Islet precursor cell (in vitro differentiated cells): Measurements from ENCODE around the gene EDRF1.
"Not testable (repeated sequence)": the region's sequence is repeated elsewhere in the genome, so short reads cannot be mapped to it uniquely, and the experiment has no call there.

Source experiments
- DNase-seq: peaks from one replicate; pipeline ENCODE4 v3.0.0-alpha.2; 2018

Gene EDRF1, protein sequence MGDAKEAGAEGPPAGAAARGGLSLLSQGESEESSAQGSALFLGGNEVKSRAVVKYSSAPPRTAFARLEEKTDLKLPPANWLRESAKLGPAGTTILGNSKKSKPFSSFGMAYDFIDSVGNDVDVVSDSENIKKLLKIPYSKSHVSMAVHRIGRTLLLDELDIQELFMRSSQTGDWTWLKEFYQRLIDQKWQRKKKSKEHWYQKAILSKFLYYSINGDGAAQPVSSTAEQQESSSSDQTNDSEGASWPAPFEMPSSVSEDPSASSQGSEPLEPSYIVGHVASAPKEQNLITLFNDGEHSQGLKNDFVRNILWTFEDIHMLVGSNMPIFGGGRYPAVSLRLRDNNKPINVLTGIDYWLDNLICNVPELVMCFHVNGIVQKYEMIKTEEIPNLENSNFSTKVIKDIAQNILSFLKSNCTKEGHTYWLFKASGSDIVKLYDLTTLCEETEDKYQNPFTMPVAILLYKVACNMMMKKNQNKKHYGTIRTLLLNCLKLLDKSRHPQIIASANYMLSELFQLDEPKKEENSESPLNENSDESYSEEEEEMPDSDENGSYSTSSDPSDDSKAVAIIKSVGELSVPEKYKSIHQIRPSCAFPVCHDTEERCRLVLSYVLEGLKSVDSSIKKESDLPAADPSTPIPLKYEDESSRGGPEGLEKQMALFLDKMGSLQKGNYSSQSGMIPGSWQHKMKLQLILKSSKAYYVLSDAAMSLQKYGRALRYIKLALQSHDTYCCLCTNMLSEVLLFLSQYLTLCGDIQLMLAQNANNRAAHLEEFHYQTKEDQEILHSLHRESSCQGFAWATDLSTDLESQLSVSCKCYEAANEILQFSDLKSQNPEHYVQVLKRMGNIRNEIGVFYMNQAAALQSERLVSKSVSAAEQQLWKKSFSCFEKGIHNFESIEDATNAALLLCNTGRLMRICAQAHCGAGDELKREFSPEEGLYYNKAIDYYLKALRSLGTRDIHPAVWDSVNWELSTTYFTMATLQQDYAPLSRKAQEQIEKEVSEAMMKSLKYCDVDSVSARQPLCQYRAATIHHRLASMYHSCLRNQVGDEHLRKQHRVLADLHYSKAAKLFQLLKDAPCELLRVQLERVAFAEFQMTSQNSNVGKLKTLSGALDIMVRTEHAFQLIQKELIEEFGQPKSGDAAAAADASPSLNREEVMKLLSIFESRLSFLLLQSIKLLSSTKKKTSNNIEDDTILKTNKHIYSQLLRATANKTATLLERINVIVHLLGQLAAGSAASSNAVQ

DNA sequence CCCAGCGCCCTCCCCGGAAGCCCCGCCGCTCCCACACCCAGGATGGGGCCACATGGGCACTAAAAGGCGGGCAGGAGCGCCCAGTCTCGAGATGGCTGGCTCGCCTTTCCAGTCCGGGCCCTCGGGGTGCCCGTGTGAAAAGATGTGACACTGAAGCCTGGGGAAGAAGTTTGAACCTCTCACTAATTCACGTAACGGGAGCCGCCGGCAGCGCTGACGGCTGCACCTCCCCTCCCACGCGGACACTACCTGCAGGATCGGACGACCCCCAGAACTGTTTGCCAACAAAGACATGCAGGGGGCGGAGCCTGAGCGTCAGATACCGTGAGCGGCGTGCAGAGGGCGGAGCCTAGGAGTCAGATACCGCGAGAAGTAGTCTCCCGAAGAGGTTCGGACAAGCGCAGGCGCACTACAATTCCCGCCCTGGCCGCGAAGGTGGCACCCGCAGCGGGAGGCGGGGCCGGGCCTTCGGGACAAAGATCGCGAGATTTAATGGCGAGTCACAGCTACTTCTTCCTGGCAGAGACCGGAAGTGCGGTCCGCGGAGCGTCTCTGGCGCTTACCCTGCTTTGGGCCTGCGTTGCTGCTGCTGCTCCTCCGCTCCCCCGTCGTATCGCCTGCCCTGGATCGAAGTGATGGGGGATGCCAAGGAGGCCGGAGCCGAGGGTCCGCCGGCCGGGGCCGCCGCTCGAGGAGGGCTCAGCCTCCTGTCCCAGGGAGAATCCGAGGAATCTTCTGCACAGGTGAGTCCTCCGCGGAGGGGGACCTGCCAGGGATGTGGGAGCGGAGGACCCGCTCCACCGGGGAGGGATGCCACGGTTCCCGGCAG is at the start of gene EDRF1:
Gene EDRF1, plus strand, starts transcription at position 537 of the 829 bp plus-strand sequence. Its CDS starts 99 bp downstream, at position 636.
- peak; percentile 100 for DNase-seq

DNA sequence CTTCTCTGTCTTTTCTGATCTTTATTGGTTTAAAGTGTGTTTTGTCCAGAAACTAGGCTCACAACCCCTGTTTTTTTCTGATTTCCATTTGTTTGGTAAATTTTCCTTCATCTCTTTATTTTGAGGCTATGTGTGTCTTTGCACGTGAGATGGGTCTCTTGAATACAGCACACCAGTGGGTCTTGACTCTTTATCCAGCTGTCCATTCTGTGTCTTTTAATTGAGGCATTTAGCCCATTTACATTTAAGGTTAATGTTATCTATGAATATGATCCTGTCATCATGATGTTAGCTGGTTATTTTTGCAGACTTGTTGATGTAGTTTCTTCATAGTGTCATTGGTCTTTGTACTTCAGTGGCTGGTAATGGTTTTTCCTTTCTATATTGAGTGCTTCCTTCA is 46.6 kb upstream of the EDRF1 start:
- no peak for DNase-seq

DNA sequence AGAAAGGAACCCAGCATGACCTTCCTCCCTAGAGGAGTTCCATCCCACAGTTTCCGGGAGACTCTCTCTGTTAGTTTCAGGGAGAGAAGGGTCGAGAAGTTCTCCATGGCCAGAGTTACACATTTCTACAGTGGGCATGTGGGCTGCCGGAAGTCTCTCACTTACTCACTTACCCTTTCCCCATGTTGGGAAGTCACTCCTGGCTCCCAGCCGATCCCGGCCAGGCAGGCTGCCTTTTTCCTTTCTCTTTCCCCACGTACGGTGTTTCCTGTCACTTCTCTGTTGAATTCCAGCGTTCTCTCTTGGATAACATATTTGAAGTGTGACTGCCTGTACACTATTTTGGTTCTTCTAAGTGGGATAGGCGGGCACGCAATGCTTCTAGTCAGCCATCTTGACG is 40.1 kb upstream of the EDRF1 start:
- DNase-seq = no peak

DNA sequence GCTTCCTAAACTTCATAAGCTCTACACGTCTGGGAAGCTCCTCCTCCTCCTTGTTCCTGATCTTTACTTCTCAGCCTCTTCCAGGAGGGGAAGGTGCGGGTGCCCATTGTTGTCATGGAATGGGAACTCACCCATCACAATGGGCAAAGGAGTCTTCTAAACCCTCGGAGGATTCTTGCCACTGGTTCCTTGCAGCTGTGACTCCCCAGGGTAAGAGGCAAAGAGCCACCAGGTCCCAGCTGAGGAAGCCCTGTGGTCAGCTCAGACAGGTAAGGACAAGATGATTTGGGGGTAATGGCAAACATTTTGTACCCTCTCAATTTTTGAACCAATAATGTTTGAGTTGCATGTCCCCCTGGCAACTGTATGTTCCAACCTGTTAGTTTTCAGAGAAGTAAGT is 36.4 kb upstream of the EDRF1 start, which contains the start of gene TEX36:
Gene TEX36, minus strand, starts transcription at position 101 of the 400 bp plus-strand sequence. CDS start 174 bp downstream, outside the sequence.
- no peak for DNase-seq

DNA sequence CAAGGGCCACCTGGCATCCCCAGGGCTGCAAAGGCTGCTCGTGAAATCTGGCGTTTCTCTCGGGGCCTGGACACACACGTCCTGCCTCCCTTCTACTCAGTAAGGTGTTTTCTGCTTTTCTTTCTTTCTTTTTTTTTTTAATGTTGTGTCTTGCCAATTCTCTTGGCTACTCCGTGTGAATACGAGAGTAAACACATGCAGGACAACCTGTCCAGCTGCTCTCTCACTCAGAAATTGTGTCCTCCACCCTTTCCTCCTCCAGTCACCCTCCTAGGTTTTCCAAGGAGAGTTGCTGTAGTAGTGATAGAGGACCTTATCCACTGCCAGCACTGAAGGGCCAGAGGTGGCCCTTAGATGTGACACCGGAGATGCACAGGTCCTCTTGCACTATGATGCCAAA is 35.7 kb upstream of the EDRF1 start:
- DNase-seq = no peak

DNA sequence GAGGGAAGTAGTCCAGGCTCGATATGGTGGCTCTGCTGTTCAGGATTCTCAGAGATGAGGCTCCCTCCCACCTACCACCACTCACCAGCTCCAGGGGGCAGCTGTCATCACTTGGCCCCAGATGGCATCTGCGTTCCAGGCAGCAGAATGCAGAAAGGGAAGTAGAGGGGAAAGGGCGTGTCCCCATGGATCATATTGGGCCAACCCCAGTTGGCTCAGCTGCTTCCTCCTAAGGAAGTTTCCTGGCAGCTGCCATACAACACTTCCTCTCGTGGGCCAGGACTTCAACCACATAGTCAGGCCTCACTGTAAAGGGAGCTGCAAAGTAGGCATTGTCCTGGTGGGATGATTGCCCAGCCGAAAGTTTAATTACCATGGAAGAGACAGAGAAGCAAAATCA is 34.9 kb upstream of the EDRF1 start:
- no peak for DNase-seq

DNA sequence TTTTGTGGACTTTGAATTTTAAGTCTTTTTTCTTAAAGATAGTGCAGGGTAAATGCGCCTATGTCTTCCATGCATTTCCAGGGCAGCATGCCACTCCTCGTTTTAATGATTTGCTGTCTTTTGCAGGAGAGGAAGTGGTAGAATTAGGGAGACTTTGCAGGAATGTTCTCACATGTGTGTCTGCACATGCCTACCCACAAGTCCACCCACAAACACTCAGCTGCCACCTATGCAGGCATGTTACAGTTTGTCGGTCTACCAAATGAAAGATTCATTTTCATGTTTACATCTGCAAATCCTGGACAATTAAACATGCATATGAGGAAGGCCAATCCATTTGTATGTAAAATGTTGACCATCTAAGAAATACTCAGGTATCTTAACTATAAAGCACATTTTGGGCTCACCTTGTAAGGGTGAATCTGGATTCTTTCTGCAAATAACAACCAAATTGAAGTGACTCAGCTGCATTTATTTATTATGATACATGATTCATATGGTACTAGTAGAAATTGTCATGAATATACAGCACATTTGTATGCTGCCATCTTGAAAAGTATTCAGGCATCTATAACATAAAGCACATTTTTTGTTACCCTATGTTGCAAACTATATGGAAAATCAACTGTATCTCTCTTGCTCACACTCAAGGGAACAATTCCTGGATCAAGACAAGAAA is 31.9 kb upstream of the EDRF1 start:
- no peak for DNase-seq

DNA sequence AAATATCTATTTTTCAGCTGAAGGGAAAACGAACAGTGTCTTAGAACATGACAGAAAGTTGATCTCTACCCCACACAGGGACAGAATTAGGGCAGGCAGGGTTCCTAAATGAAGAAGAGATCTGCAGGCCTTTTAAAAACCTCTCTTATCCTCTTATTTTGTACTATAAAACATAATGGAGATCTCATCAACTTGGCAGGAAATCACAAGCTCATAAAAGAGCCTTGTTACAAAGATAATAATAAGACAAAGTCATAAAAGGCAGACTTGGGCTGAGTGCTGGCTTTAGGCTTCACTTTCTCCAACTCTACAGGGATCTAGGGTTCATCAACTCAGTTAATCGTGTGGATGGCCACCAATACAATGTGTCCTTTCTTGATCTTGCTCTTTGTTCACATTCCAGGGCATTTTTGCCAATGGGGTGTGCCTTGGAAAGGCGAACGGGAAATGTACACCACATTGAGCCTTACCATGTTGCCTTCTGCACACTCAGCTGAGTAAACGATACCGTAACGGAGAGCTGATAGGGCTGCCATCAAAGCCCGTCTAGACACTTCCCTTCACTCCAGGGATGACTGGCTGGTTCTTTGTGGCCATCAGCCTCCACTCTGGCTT is 29.4 kb upstream of the EDRF1 start:
- no peak for DNase-seq

DNA sequence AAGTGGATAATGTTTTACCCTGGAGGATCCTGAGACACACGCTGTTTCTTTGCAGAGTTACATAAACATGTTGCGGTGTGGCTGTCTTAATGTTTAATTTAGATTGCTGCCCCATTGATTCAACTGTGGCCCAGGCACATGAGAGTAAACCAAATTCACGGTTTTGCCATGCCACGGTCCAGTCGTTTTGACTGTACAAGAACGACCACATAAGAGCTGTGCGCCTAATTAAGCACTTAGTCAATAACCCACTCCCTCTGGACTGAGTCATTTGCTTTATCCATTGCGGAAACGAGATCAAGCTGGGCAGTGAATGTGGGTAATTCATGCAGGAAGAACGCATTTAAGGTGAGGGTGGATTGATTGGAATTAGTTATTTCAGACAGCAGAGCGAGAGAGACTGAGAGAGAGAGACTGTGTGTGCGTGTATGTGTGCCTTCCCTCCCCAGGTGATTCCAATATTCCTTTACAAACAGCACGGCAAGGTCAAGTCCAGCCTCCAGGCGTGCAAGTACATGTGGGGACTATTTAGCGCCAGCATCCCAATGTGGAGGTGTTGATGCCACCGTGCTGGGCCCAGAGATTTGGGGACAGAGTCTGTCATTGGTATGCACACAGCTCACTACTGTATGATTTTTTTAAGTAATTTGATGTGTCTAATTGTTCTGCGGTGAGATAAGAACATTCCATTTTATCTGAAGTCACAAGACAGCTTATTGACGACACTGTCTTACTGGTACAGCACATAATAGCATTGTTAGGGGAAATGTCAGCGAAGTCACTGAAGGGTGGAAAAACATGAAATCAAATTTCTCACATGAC is 28.1 kb upstream of the EDRF1 start:
- no peak for DNase-seq

DNA sequence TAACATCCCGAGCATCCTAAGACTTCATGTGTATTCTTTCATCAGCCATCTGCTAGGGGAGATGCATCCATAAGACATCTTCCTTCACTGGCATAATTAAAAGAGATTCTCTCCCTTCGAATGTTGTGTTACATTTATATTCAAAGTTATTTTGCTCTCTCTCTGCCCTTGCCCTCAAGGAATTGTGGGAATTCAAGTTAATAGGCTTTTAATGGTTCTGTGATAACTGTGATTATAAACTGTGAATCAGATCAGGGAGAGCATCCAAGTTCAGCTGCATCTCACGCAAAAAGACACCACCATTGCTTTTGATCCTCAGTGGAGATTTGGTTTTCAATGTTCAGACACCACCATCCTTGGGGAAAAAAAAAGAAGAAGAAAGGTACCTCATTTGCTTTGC is 27.3 kb upstream of the EDRF1 start:
- no peak for DNase-seq

DNA sequence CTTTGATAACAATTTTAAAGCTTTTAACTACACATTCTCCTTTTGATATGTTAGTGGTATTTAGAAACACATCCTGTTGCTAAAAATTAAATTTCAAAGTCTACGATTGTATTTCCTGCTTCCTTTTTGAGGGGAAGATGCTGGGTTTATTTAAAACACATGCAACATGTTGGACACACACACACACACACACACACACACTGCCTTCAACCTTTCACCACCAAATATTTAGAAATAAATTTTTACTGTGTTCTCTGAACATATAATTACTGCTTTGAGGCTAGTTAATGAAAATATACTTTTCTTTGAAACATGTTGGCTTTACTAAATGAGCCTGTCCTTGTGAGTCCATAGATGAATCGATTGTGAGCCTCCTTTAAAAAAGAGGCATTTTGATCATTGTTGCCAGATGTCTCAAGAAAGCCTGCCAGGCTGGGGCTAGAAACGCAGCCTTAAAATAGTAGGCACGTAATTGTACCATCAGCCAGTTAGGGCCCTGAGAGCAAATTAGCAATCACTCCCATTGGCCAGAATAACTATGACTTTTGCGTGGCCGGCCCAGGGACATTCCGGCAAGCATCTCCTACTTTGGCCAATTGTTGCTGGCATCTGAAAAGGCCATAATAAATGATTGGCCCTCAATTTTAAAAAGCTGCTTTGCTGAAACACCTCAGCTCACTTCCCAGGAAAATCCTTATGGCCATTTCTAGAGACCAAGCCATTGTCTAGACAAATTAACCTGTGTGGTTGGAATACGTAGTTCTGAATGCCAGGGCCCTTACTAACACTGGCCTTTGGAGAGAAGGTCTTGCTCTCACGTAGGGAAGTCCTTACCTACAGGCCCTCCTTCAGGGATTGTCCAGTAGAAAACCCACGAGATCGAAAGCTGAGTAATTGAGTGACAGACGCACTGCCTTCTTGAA is 26.6 kb upstream of the EDRF1 start:
- no peak for DNase-seq

DNA sequence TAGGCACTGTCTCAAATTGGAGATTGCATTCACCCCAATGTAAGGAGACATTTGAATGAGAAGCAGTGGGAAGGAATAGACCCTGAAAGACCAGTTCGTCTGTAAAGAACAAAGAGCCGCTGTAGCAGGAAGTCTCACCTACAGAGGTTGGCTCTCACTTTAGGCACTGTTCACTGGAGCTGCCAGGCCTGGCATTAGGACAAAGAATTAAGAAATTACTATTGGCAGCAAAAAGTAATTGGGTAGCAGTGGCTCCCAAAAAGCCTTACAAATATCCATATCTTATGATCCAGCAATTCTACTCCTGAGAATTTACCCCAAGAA is 26.0 kb upstream of the EDRF1 start:
- DNase-seq = no peak

DNA sequence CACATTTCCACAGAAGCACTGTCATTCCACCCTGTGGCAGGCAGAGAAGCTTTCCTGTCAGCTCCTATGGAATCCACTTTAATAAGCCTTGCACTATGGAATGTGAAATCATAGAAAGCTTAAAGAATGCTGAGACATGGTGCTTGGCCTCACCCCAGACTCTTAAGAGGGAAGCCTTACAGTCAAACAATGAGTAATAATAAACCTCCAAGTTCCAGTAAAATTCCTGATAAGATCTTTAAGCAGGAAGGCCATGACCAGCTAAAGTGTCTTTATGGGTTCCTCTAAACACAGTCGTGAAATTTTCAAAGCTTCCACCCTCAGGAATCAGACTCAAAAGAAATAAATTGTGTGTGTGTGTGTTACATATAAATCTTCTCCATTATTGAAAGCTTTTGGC is 24.6 kb upstream of the EDRF1 start:
- no peak for DNase-seq

DNA sequence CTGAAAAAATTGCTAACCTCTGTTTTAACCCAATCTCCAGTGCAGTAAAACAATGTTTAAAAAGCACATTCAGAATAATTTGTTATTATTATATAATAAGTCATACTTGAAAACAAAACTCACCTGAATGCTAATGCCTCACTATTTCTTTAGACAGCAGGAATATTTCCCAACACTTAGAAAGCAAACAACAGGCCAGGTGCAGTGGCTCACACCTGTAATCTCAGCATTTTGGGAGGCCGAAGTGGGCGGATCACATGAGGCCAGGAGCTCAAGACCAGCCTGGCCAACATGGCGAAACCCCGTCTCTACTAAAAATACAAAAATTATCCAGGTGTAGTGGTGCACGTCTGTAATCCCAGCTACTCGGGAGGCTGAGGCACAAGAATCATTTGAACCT is 22.6 kb upstream of the EDRF1 start:
- DNase-seq = not testable (repeated sequence)

DNA sequence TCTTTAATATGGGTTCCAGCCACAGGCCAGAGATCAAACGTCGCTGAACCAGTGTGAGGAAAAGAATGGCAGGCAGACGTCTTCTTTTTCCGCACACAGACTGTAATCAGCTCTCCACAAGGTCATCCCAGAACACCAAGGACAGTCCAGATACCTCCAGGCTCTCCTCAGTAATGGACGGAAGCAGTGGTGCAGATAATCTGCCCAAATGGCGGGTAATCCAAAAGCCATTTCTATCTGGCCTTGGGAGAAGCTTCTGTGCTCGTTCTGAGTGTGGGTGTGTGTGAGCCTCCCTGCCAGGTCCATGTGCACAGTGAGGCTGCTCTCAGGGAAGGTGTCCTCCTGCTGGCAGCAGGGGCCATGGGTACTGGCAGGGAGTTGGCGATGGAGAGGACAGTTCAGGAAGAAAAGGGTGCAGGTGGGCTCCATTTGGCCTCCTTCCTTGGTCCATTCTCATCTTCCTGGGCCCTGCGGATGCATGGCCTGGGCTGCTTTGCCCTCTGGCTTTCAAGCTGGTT is 21.0 kb upstream of the EDRF1 start:
- DNase-seq = no peak

DNA sequence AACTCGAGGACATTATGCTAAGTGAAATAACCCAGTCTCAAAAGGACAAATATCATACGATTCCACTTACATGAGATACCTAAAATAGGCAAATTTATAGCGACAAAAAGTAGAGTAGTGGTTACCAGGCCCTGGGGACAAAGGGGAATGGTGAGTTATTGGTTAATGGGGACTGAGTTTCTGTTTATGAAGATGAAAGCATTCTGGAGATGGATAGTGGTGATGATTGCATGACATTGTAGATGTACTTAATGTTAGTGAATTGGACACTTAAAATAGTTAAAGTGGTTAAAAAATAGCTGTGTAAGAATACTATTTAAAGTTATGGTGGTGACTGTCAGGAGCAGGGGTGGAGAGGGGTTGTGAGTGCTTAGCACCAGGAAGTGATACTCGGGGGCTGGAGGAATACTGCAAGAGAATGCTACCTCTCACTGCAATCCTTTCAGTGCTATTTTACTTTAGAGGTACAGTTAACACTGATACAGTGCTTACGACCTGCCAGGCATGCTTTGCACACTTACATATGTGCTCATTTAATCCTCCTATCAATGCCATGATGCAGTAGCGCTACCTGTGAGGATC is 19.9 kb upstream of the EDRF1 start:
- no peak for DNase-seq

DNA sequence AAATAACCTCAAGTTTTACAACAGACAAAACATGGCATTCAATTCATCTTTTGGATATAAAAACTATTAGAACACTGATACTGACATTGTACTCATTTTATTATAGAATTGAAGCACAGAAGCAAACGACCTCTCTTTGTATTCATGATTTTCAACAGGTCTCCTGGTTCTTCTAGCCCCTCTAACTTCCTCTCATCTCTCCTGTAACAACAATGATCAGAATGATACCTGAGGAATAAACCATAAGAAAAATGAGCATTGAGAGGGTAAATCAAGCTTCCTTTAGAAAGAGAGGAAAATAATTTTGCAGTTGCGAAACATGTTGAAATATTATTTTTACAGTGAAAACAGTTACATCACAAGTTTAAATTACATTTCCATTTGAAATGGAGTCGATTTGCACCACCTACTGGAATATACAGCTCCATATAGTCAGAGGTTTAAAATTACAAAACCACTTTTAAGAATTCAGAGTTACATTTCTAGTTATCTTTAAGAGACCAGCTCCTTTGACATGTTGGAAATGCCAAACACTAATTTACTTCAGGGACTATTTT is 19.1 kb upstream of the EDRF1 start:
- DNase-seq = no peak
